HCT116 (cell line): ENCODE results near the gene ANKRD29.

Experiments
- CEBPB ChIP-seq: IDR thresholded peaks from 2 replicates; pipeline ENCODE4 v1.6.1; 2012; ENCODE audit warnings: low read depth
- EGR1 ChIP-seq: IDR thresholded peaks from 2 replicates; pipeline ENCODE4 v1.6.1; 2012; ENCODE audit warnings: low read depth
- ELF1 ChIP-seq: IDR thresholded peaks from 2 replicates; pipeline ENCODE4 v1.6.1; 2012; ENCODE audit warnings: low read depth, borderline replicate concordance
- EZH2 ChIP-seq: fragments of 200-600 bp; sonication (generic); IDR thresholded peaks from 2 replicates; pipeline ENCODE4 v1.6.1; 2017; ENCODE audit warnings: antibody characterized with exemption, mixed run types
- EZH2phosphoT487 ChIP-seq: fragments of 200-600 bp; IDR thresholded peaks from 2 replicates; pipeline ENCODE4 v1.6.1; 2018; ENCODE audit warnings: antibody characterized with exemption, borderline replicate concordance
- JUND ChIP-seq: IDR thresholded peaks from 2 replicates; pipeline ENCODE4 v1.6.1; 2012
- POLR2A ChIP-seq: IDR thresholded peaks from 2 replicates; pipeline ENCODE4 v1.7.0; 2011; ENCODE audit warnings: borderline replicate concordance; ENCODE audit not compliant: insufficient read depth, insufficient read length; ENCODE audit errors: extremely low read depth
- POLR2AphosphoS5 ChIP-seq: IDR thresholded peaks from 2 replicates; pipeline ENCODE4 v1.6.1; 2011; ENCODE audit warnings: mild to moderate bottlenecking, low read depth, low read length, moderate library complexity
- RAD21 ChIP-seq: IDR thresholded peaks from 2 replicates; pipeline ENCODE4 v1.6.1; 2012; ENCODE audit warnings: low read depth, mild to moderate bottlenecking
- TCF7L2 ChIP-seq: IDR thresholded peaks from 2 replicates; pipeline ENCODE4 v1.7.0; 2011; ENCODE audit warnings: borderline replicate concordance, inconsistent platforms; ENCODE audit not compliant: insufficient read depth, insufficient read length; ENCODE audit errors: extremely low read depth
- YY1 ChIP-seq: IDR thresholded peaks from 2 replicates; pipeline ENCODE4 v1.6.1; 2011; ENCODE audit warnings: low read length, low read depth, moderate library complexity, mild to moderate bottlenecking; ENCODE audit not compliant: insufficient replicate concordance; ENCODE audit errors: extremely low read depth
- ZNF274 ChIP-seq: fragments of 200-500 bp; sonication (Bioruptor generic); IDR thresholded peaks from 2 replicates; pipeline ENCODE4 v1.6.1; 2014; ENCODE audit warnings: mild to moderate bottlenecking, low read depth, low read length, inconsistent platforms
- TF ChIP-seq, protein P1 (sequence below): IDR thresholded peaks from 2 replicates; pipeline ENCODE4 v1.6.1; 2012
- TF ChIP-seq, protein P2 (sequence below), 3 experiments: fragments of 200-600 bp in 1 of 3; sonication (generic) in 1 of 3; IDR thresholded peaks in 2 of 3; conservative IDR thresholded peaks in 1 of 3; 2 replicates each; pipeline ENCODE4 v1.5.1; 2012 to 2017; ENCODE audit warnings: low read depth in 2 of 3, low read length in 2 of 3, antibody characterized with exemption in 1 of 3, borderline replicate concordance in 1 of 3, control low read depth in 1 of 3, mild to moderate bottlenecking in 1 of 3, mixed read lengths in 1 of 3, mixed run types in 1 of 3, moderate library complexity in 1 of 3; ENCODE audit not compliant: insufficient read depth in 1 of 3

- TF ChIP-seq, protein P1, sequence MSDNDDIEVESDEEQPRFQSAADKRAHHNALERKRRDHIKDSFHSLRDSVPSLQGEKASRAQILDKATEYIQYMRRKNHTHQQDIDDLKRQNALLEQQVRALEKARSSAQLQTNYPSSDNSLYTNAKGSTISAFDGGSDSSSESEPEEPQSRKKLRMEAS, result no peak
- TF ChIP-seq POLR2AphosphoS5 (no peak), YY1 (no peak), RAD21 (no peak), ELF1 (no peak), POLR2A (no peak), JUND (no peak), EZH2phosphoT487 (no peak), EZH2 (no peak), ZNF274 (no peak), CEBPB (no peak), EGR1 (no peak), TCF7L2 (no peak)
- TF ChIP-seq, protein P2, sequence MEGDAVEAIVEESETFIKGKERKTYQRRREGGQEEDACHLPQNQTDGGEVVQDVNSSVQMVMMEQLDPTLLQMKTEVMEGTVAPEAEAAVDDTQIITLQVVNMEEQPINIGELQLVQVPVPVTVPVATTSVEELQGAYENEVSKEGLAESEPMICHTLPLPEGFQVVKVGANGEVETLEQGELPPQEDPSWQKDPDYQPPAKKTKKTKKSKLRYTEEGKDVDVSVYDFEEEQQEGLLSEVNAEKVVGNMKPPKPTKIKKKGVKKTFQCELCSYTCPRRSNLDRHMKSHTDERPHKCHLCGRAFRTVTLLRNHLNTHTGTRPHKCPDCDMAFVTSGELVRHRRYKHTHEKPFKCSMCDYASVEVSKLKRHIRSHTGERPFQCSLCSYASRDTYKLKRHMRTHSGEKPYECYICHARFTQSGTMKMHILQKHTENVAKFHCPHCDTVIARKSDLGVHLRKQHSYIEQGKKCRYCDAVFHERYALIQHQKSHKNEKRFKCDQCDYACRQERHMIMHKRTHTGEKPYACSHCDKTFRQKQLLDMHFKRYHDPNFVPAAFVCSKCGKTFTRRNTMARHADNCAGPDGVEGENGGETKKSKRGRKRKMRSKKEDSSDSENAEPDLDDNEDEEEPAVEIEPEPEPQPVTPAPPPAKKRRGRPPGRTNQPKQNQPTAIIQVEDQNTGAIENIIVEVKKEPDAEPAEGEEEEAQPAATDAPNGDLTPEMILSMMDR (IDR thresholded peaks at IDR 0.05 in 2 of 3, conservative IDR thresholded peaks at IDR 0.05 in 1 of 3; ENCODE audit: borderline replicate concordance in 1 of 3, insufficient read depth in 1 of 3, low read depth in 2 of 3, low read length in 2 of 3), result no peak
Observed at GRCh38 chr18:23648940-23649607, 13.6 kb downstream of the ANKRD29 start.
